ENCODE data around the gene SPRY2. TPM values are rescaled to one million over a fixed set of nuclear protein-coding genes. Genes with fewer than 3 reads are reported as not detected.

The SPRY2 gene
- total and polyA plus RNA-seq, 2 of the 8 experiments (the other 6 are each of a cell fraction or from before 2014, with no cell fraction given): 37.7 to 37.9 TPM

DNA sequence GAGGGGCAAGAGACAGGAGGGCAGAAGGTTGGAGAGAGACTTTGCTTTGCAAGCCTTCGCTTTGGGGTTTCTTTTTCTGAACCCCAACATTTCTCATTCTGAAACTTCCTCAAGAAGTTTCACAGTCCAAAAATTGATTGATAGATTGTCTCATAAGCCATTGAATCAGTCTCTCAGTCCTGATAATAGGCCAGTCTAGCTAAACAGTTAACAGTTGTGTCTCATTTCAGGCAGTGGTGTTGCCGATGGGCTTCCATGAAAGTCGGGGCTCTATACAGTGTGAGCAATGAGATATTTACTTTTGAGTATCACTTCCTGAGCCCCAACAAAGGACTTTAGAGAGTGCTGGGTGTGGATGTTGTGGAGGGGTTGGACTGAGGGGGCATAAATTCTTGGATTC is 26.5 kb upstream of the SPRY2 start:
- Histone ChIP-seq H3K23ac (ENCODE audit: insufficient read length) (no peak overlapping the region), H2BK120ac (replicated peaks; ENCODE audit: low read depth, low read length) (no peak overlapping the region), H2BK12ac (ENCODE audit: low read depth, low read length) (no peak overlapping the region), H4K91ac (replicated peaks; ENCODE audit: insufficient read length, low read length) (no peak overlapping the region), H3K4me1 (replicated peaks in 1 of 4; ENCODE audit: control insufficient read depth in 3 of 4, insufficient read depth in 4 of 4, low read length in 3 of 4) (peaks cover 0 to 2% (median 0%) of the 10 kb centered on the region in 4 experiments; a peak in 1 of 7 replicates), H3K9me3 (ENCODE audit: insufficient read depth in 2 of 2, low read depth in 1 of 2, low read length in 1 of 2) (no peaks in the 10 kb centered on the region), H3K36me3 (ENCODE audit: control insufficient read depth in 2 of 4, insufficient read depth in 4 of 4, low read length in 3 of 4) (no peaks in the 10 kb centered on the region), H3K4me2 (ENCODE audit: insufficient read depth in 1 of 2, low read depth in 2 of 2, low read length in 2 of 2) (no peak overlapping the region), H2BK20ac (ENCODE audit: low read length) (no peak overlapping the region), H3K56ac (replicated peaks; ENCODE audit: insufficient read length, low read depth, low read length) (no peak overlapping the region), H4K8ac (ENCODE audit: extremely low read depth, insufficient read depth, low read length) (no peak overlapping the region), H2BK15ac (ENCODE audit: low read length) (no peak overlapping the region), H3K4ac (replicated peaks; ENCODE audit: insufficient read length, low read depth, low read length) (no peak overlapping the region), H3K79me1 (ENCODE audit: low read depth, low read length) (no peaks in the 10 kb centered on the region), H4K5ac (ENCODE audit: insufficient read length, low read depth, low read length) (no peak overlapping the region), H3K79me2 (ENCODE audit: control insufficient read depth in 1 of 2, insufficient read depth in 2 of 2, low read length in 2 of 2) (no peaks in the 10 kb centered on the region), H3K23me2 (ENCODE audit: low read depth, low read length) (no peaks in the 10 kb centered on the region), H3K4me3 (ENCODE audit: extremely low read depth in 1 of 4, insufficient read depth in 2 of 4, low read depth in 3 of 4, low read length in 4 of 4) (no peak overlapping the region), H3K14ac (ENCODE audit: insufficient read length) (no peak overlapping the region), H3K18ac (ENCODE audit: extremely low read depth, low read length) (no peak overlapping the region), H2AK5ac (ENCODE audit: low read depth, low read length) (no peak overlapping the region), H3K9ac (replicated peaks in 1 of 4; ENCODE audit: extremely low read depth in 1 of 4, low read depth in 3 of 4, low read length in 3 of 4) (no peak overlapping the region), H3K27ac (ENCODE audit: low read depth, low read length) (no peak overlapping the region), H3K27me3 (replicated peaks in 1 of 4; ENCODE audit: control insufficient read depth in 3 of 4, extremely low read depth in 1 of 4, insufficient read depth in 3 of 4, low read length in 3 of 4) (no peaks in the 10 kb centered on the region; a peak in 1 of 7 replicates), H2AFZ (ENCODE audit: low read length) (no peak overlapping the region), H4K20me1 (replicated peaks in 1 of 2; ENCODE audit: control insufficient read depth in 1 of 2, insufficient read depth in 2 of 2, low read length in 2 of 2) (no peaks in the 10 kb centered on the region), H2BK5ac (ENCODE audit: low read depth, low read length) (no peak overlapping the region)
- TF ChIP-seq TBP (IDR thresholded peaks at IDR 0.05; ENCODE audit: low read depth, low read length): no peak
- TF ChIP-seq POLR2AphosphoS5 (IDR thresholded peaks at IDR 0.05; ENCODE audit: low read depth, low read length): no peak
- TF ChIP-seq GTF2F1 (IDR thresholded peaks at IDR 0.05; ENCODE audit: borderline replicate concordance, low read depth, low read length): no peak
- no peak for TF ChIP-seq YY1 (IDR thresholded peaks at IDR 0.05; ENCODE audit: low read depth, low read length)
- no peak for TF ChIP-seq FOSL1 (IDR thresholded peaks at IDR 0.05; ENCODE audit: insufficient read depth, low read depth, low read length)
- no peak for TF ChIP-seq ASH2L (IDR thresholded peaks at IDR 0.05; ENCODE audit: low read length)
- TF ChIP-seq SP2 (IDR thresholded peaks at IDR 0.05; ENCODE audit: low read length): no peak
- no peak for TF ChIP-seq CREB1 (IDR thresholded peaks at IDR 0.05)
- no peak for TF ChIP-seq HDAC6 (IDR thresholded peaks at IDR 0.05; ENCODE audit: low read depth, low read length)
- no peak for TF ChIP-seq GABPA (IDR thresholded peaks at IDR 0.05; ENCODE audit: borderline replicate concordance, insufficient read depth, low read length)
- TF ChIP-seq NANOG (IDR thresholded peaks at IDR 0.05; ENCODE audit: insufficient read depth, low read depth, low read length, poor library complexity, severe bottlenecking): no peak
- ChIA-PET POLR2A (ENCODE audit: partially characterized antibody) (no interaction called here), CTCF (ENCODE audit: partially characterized antibody) (no interaction called here)
- 94% methylated on average over 3 of the region's 3 CpGs; no CpG with 5 or more reads in 1 of the 2 experiments for WGBS, 2 experiments (ENCODE audit: extremely low coverage in 1 of 2, insufficient coverage in 1 of 2, insufficient read length in 1 of 2, insufficient replicate concordance in 2 of 2, low coverage in 1 of 2, low lambda C conversion rate in 2 of 2, missing lambda C conversion rate in 1 of 2)
- FAIRE-seq (no peak), DNase-seq (ENCODE audit: low read depth in 1 of 2, low spot score in 2 of 2) (no peak)

All from H1 (cell line).